LHCN-M2 (cell line): ENCODE results near the gene HSF4. TPM values are rescaled to one million over a fixed set of nuclear protein-coding genes. Genes with fewer than 3 reads are reported as not detected.

Experiments
- DNase-seq: peaks from one replicate; pipeline ENCODE4 v3.0.0-alpha.2; 2012; ENCODE audit warnings: low read depth
- total RNA-seq: library from RNA; depleted of rRNA; stranded (reverse); fragments of >200 nt; gene quantifications from 2 replicates; pipeline ENCODE4 v1.2.3, GENCODE V29; 2014

Gene HSF4
- total RNA-seq, 1 experiment from 2014 or later: 29.1 TPM

DNA sequence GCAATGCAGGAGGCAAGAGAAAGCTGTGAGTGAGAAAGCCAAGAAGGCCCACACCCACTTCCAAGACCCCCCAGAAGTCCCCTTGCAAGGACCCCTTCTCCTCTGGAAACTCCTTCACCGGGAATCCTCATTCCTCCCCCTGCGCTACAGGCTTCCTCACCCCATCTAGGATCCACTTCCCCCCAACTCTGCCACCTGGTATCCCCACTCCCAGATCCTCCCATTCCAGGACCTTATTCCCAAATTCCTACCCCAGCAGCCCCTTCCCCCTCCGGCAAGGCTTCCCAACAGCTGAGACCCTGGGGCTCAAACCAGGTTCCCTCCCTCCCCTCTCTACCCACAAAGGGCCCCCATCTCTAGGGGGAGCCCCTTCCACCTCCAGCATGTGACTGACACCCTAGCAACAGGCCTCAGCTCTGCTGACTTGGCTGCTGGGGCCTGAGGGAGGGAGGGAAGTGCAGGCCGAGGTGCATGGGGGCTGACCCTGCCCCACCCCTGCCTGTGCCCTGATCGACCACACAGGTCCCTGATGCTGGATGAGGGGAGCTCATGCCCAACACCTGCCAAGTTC is 2.1 kb downstream of the HSF4 start:
- DNase-seq: no peak

DNA sequence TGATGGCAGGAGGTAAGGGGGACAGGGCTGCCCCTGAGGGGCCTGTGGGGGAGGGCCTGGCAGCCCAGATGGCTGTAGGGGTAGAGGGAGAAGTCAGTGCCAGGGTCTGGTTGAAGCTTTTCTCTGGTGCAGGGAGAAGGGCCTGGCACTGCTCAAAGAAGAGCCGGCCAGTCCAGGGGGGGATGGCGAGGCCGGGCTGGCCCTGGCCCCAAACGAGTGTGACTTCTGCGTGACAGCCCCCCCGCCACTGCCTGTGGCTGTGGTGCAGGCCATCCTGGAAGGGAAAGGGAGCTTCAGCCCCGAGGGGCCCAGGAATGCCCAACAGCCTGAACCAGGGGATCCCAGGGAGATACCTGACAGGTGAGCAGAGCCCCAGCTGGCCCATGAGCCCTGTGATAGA is 3.0 kb downstream of the HSF4 start:
- no peak for DNase-seq

DNA sequence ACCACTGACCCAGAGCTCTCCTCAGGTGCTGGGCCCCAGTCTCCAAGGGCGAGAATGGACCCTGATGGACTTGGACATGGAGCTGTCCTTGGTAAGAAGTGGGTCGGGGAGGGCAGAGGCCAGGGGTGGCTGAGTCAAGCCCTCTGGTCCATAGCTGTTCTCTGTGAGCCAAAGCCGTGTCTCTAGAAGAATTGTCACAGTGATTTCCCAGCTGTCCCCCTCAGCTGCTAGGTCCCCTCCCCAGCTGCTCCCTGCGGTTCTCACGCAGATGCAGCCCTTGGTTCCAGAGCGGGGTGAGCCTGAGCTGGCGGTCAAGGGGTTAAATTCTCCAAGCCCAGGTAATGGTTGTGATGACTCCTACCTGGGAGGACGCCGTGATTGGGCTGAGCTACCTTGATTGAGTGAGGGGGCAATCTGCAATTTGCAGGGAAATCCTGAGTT is 4.5 kb downstream of the HSF4 start:
- DNase-seq: no peak

DNA sequence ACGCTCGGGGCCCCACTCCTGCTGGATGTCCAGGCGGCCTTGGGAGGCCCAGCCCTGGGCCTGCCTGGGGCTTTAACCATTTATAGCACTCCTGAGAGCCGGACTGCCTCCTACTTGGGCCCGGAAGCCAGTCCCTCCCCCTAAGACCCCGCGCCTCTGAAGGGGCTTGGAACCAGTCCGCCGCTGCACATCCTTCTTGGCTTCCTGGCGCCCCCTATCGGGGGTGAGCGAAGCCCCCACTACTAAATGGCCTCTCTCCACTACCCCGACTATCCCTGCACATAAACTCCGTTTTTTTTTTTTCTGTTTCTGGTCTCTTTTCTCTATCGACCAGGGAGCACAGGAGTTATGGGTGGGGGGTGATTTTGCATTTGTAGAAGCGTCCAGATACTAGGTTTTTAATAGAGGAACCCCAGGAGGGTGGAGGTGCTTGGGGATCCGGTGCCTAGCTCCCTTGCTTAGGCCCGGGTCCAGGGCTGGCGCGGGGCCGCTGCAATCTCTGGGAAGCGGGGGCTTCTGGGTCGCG is 5.2 kb downstream of the HSF4 start:
- no peak for DNase-seq

DNA sequence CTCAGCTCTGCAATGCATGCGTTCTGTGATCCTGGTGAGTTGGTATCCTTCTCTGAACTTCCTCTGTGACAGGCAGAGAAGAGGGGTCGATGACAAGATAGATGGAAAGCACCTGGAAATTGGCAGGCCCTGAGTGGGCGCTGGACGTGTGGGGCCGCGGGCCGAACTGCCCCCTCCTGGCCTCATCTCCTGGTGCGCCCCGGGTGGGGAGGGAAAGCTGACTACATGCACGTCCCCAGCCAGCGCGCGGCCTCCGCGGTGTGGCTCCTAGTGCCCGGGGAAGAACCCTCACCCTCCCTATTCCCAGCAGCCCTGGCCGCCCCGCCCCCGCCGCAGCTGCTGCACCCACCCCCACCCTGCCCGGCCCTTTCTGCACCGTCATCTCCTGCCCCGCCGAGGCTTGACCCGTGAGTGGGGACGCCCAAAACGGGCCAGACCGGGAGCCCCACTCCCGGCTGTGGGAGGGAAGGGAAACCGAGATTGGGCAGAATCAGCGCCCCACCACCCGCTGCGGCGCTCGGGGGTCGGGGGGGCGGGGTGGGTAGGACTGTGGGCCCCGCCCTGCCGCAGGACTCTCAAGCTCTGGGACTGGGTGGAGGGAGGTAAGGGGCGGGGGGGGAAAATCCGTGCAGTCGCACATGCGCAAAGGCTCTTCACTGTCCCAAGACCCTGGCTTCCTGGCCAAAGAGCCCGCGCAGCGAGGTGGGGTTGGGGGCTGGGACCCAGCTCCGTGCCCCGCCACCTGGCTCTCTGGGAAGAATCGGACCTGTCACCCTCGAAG is 5.8 kb downstream of the HSF4 start, which contains the start of gene NOL3:
NOL3 (plus strand) TSS at position 371 of the 781 bp plus-strand sequence.
- peak; percentile 93 for DNase-seq

DNA sequence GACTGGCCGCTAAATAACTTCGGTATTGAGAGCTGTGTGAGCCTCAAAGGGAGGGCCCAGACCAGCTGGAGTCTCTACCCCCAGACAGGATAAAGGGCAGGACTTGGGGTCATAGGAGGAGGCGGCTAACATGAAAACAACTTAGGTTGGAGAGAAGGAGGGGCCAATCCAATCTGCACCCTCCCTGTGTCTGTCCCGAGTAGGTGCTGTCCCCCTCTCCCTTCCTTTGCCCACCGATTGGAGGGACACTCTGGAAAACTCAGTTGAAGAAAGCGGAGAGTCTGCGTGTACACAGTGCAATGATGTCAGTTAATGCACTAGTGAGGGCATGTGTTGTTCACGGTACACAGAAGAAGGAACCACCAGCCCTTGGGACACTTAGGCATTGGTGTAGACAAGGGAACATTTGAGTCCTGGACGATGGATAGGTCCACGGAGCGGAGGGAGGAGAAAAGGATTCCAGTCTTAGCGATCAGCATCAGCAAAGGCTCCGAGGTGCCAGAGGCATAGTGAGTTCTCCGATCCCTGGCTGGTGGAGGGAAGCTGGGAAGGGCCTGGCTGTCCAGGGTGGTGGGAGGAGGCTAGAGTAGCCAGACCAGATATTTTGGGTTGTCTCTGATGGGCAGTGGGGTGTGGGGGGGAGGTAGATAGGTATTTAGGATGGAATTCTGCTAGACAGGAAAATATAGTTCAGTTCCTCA is 6.6 kb downstream of the HSF4 start:
- DNase-seq: no peak

DNA sequence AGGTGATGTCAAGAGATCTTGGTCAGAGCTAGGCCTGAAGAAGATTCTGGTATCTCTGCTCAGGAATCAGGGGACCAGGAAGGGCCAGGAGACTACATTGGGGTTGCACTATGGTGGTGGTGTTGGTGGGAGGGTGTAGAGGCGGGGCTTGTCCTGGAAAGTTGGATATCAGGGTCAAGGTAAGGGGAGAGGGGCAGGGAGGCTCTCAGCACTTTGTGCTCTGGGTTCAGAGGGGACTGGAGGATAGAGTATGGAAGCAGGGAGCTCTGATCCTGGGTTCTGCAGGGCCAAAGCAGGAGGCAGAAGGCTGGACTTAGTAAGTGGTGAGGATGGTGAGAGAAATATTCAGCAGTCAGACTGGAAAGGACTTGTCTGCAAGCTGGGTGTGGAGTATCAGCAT is 8.8 kb downstream of the HSF4 start:
- DNase-seq: no peak

DNA sequence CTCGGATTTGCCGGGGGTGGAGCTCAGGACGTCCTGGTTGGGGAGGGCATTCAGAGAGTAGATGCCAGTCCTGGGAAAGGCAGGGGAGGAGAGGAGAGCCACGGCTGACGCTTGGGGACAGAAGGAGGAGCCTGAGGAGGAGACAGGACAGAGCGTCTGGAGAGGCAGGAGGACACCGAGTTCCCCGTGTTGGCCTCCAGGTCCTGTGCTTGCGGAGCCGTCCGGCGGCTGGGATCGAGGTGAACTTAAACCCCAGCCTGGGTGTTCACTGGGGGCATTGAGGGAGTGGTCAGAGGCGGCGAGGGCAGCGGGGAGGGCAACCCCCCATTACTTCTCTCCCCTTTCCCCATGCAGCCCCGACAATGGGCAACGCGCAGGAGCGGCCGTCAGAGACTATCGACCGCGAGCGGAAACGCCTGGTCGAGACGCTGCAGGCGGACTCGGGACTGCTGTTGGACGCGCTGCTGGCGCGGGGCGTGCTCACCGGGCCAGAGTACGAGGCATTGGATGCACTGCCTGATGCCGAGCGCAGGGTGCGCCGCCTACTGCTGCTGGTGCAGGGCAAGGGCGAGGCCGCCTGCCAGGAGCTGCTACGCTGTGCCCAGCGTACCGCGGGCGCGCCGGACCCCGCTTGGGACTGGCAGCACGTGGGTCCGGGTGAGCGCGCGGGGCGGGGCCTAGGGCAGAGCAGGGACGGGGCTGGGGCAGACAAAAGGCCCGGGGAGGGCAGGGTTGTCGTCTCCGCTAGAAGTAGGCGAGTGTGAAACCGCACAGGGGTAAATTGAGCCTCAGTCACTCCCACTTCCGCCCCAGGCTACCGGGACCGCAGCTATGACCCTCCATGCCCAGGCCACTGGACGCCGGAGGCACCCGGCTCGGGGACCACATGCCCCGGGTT is 9.5 kb downstream of the HSF4 start:
- DNase-seq: peak; percentile 93

DNA sequence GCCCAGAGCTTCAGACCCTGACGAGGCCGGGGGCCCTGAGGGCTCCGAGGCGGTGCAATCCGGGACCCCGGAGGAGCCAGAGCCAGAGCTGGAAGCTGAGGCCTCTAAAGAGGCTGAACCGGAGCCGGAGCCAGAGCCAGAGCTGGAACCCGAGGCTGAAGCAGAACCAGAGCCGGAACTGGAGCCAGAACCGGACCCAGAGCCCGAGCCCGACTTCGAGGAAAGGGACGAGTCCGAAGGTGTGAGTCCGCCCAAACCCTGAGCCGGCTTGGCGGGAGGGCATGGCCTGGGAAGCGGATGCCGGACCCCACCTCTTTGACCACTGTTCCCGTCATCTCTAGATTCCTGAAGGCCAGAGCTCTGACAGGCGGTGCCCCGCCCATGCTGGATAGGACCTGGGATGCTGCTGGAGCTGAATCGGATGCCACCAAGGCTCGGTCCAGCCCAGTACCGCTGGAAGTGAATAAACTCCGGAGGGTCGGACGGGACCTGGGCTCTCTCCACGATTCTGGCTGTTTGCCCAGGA is 10.2 kb downstream of the HSF4 start:
- no peak for DNase-seq

DNA sequence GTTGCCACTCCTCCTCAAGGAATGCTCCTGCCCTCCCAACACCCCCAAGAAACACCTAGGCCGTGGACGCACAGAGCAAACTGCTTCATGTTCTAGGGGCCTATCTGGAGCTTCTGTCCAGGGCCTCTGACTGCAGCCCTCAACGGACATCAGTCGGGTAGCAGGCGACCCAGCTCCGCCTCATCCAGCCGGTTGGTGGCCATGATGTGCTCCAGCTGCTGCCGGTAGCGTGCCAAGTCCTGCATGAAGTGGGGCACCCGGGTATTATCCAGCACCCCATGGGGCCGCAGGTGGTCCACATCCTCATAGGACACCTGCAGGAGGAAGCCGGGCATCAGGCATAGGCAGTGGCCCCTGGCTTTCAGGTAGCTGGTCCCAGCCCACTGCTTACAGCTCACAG is 12.1 kb downstream of the HSF4 start:
- no peak for DNase-seq

DNA sequence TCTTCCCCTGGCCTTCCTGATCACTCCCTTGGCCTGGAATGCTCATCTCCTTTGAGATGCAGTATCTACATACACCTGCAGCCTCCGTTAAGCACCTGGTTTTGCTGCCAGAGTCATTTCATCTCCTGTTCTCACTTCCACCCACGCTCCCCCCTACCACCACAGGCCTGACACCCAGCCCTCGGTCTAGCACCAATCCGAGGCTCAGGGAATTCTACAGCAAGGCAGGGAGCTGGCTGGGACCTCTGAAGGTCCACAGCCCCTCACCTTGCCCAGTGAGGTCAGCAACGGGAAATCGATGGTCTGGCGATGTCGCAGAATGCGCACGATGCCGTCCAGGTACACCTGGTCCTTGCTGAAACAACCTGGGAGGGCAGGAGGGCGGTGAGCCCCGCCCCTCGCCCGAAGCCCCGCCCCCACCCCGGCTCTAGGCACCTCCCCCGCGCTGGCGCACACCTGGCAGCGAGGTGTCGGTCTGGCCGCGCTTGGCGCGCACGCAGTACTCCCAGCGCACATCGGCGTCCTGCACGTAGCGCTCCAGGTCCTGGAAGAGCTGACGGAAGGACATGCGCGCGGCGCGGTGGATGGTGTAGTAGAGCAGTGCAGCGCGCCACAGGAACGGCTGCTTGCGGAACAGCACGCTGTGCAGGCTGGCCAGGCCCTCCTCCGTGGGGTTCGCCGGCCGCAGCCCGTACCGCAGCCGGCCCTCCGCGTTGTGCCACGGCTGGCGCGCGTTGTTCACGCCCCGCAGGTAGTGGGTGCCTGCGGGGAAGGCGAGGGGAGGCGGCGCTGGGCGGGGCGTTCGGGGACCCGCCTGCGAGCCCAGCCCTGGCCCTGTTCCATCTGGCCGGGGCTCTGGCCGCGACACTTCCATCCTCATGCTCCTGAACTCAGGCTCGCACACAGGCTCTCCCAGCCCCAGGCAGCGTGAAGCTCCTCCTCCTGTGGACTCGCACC is 13.5 kb downstream of the HSF4 start:
- DNase-seq: no peak

DNA sequence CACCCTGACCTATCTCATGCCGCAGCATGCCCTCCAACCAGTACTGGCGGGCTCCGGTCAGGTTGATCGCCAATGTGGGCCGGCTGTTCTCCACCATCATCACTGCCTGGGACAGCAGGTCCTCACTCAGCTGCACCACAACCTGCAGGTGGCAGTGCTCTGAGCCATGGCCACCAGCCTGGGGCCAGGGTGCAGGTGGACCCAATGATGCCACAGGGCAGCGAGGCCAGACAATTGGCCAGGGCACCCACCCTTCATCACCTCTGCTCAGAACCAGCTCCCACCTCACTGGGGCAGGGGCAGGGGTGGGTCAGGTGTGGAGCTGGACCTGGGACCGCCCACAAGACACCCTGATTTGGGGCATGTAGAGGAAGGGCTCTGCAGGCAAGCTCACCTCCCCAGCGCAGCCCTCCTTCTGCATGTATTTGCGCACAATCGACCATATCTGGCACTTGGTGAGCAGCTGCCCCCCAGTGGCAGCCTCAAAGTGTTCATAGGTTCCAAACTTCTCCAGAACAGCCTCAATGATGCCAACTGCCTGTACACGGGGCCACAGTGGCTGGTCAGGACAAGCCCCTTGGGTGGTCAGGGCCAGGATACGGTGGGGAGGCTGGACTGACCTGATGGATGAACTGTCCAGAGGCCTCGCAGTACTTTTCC is 15.0 kb downstream of the HSF4 start:
- no peak for DNase-seq

DNA sequence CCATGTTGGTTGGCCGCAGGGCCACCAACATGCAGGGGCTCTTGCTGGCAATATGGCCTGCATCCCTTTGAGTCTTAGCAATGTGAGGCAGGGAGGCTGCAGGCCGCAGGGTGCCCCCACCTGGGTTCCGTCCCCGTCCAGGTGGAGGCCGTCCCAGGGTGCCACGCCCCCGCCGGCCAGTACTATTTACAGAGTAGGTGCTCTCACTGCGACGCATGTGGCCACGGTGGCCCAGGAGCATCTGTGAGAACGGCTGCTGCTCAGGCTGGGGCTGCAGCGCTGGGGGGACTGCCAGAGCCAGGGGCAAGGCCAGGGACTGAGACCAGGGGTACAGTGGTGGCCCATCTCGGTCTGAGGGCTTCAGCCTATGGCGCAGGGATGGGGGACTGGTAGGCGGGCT is 15.6 kb downstream of the HSF4 start:
- no peak for DNase-seq

DNA sequence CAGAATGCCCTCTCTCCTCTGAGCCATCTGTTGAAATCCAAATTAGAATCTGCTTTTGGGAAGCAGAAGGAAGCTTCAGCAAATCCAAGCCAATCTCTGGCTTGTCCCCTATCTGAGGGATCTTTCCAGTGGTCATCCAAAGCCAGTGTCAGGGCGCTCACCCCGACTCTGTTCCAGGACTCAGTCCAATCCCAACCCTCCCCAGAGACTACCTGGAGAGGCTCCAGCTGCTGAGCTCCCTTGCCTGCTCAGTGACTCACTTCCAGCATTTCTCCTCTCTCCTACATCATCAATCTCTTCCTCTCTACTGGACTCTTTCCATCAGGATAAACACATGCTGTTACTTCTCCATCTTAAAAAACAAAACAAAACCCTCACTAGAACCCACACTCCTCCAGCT is 16.8 kb downstream of the HSF4 start:
- DNase-seq: peak; percentile 93

DNA sequence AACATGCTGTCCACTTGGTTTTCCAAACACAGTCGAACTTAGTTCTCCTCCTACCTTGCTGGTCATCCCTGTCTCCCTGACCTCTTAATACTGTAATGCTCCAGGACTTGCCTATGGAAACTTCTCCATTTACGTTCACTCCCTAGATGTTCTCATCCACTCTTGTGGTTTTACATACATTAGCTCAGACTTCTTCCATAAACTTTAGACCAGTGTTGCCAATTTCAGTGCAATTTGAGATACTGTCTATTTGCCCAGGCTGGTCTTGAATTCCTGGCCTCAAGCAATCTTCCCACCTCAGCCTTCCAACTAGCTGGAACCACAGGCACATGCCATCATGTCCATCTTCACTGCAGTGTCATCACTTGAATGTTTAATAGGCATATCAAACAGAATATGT is 17.7 kb downstream of the HSF4 start:
- DNase-seq: no peak

DNA sequence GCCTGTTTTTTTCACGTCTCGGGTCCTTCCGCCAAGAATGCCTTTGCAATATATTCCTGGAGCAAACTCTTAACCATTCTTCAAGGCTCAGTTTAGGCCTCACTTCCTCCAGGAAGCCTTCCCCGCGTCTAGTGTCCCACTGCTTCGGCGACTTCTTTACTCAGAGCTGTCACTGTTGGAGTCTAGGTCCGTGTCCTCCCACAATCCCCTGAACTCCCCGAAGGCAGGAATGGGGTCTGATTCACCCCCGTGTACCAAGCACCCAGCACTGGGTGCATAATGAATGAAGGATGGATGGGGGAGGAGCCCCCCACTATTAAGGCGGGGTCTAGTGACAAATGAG is 18.7 kb downstream of the HSF4 start:
- no peak for DNase-seq

DNA sequence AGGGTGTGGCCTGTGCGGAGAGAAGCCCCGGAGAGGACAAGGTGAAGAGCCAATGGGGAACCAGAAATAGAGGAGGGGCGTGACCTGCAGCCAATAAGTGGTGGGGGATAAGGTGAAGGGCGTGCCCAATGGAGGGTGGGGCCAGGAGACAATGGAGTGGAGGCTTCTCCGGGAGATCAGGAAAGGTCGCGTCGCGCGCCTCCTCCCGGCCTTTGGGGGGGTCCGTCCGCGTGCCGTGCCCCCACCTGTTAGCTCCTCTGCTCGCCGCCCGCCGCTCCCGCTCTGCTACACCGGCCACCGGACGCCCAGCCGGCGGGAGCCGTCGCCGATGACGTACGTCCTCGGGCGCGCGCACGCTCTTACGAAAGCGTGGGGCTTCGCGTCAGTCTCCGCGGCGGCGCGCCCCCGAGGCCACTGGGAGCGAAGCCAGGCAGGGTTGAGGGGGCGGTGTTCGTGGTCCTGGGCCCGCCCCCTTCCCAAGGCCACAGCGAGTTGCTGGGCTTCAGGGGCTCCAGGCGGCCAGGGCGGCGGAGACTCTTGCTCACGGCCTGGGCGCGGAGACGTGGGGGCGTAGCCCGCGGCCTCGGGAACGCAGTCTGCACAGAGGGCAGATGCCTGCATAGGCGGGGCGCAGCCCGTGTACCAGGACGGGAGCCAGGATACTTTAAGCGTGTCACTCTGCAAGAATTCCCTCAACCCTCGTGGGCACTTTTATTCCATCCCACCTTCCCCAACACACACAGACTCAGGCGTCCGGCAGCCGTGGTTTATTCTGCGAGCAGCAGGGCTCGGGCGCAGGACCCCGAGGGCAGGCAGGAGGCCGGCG is 19.3 kb downstream of the HSF4 start, which contains the start of gene MATCAP1:
MATCAP1 (minus strand) TSS at position 337 of the 826 bp plus-strand sequence. CDS start 3,353 bp downstream, outside the sequence.
- peak; percentile 98 for DNase-seq

DNA sequence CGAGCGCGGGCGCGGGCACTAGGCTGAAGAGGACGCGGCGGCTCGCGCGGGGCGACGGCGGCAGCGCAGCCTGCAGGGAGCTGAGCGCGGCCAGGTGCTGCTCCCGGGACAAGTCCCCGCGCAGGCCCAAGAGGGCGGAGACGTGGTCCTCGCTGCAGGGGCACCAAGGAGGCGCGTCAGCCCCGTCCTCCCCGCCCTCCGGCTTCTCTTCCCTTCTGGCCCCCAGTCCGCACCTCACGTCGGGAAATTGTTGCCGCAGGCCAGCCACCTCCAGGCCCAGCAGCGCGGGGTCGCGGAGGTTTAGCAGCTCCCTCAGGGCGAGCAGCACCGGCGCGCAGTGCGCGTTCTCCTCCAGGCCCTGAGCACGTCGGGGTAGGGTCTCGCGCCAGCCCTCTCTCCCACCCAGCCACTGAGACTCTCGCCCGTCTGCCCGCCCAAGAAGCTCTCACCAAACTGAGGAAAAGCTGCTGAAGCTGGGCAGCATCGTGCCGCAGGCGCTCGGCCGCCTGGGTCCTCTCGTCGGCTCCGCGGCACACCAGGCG is 20.0 kb downstream of the HSF4 start:
- no peak for DNase-seq
